ENCODE measurements around the gene FDX2.

The FDX2 gene

DNA sequence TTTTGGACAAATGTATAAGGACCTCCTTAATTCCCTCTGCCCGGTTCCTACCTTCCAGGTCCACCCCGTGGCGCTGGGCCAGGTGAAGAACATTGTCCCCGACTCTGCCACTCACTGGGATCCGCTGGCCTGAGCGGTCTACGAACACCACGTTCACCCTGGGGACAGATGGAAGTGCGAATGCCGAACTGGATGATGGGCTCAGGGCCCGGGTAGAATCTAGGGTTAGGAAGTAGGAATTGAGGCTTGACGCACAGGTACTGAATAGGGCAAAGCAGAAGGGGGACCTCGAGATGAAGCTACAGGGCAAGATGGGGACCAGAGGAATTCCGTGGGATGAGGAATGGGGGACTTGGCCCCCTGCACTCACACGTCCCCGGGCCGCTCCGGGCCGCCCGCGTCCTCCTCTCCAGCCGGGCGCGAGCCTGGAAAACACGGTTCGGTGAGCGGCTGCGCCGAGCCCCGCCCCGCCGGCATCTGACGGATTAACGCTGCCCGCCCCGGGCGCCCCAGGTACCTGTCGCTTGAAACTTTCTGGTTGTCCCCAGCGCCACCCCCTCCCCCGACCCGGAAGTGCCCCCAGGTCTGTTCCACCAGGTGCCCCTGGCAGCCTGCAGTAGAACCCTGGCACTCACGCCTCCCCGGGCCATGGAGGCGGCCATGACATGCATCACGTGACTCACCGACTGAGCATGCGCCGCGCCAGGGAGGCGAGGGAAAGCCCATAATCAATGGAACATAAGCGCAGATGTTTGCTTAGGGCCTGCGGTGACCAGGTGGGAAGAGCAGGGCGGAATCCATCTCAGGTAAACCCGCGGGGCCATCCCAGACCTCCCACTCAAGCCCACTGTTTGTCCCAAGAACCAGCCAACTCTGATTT, at the start of gene FDX2:
TSS of gene FDX2 (minus strand) at position 681 of the 880 bp plus-strand sequence. CDS start at position 662, 19 bp downstream.
- Mint-ChIP-seq H3K4me1 (peaks cover 17% of the 10 kb centered on the region), H3K27ac (peak within 1 kb of the TSS; percentile 84), H3K27me3 (no peaks in the 10 kb centered on the region), H3K36me3 (ENCODE audit: low read depth) (peaks cover 17% of the 10 kb centered on the region), H3K4me3 (peak within 1 kb of the TSS; percentile 93), H3K9me3 (no peaks in the 10 kb centered on the region)
- ATAC-seq (peak; percentile 87), DNase-seq (peak; percentile 95)

DNA sequence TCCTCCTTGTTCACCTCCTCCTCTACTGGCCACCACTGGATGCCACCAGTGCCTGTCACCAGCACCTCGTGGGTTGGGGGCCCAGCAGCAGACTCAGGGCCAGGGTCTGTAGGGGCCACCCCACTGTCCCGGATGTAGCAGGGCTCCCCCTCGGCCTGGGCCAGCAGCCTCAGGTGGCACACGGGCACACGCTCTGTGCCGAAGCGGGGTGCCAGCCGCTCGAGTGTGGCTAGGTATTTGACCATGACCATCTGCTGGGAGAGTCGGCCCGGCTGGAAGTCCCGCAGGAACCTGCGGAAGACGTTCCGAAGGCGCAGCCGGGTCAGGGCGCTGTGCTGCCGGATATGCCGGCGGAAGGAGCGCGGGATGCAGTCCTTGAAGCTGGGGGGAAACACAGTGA, 49.7 kb upstream of the FDX2 start:
- DNase-seq (no peak), ATAC-seq (no peak)
- Mint-ChIP-seq H3K27me3 (no peaks in the 10 kb centered on the region), H3K4me1 (peaks cover 9% of the 10 kb centered on the region), H3K36me3 (ENCODE audit: low read depth) (peaks cover 34% of the 10 kb centered on the region), H3K27ac (no peak overlapping the region), H3K4me3 (no peak overlapping the region), H3K9me3 (no peaks in the 10 kb centered on the region)

- Mint-ChIP-seq H3K4me1 (peaks cover 9% of the 10 kb centered on the region), H3K4me3 (no peak overlapping the region), H3K27me3 (no peaks in the 10 kb centered on the region), H3K9me3 (no peaks in the 10 kb centered on the region), H3K36me3 (ENCODE audit: low read depth) (peaks cover 33% of the 10 kb centered on the region), H3K27ac (no peak overlapping the region)
- no peak for ATAC-seq
- no peak for DNase-seq
Observed at GRCh38 chr19:10364644-10365043, 48.8 kb upstream of the FDX2 start.

GRCh38 chr19:10363789-10364281, 48.0 kb upstream of the FDX2 start:
- Mint-ChIP-seq H3K9me3 (no peaks in the 10 kb centered on the region), H3K36me3 (ENCODE audit: low read depth) (peaks cover 28% of the 10 kb centered on the region), H3K4me3 (no peak overlapping the region), H3K27me3 (no peaks in the 10 kb centered on the region), H3K27ac (no peak overlapping the region), H3K4me1 (peaks cover 7% of the 10 kb centered on the region)
- ATAC-seq (peak; percentile 29), DNase-seq (no peak)

- ATAC-seq = no peak
Observed at GRCh38 chr19:10362259-10362658, 46.4 kb upstream of the FDX2 start.

DNA sequence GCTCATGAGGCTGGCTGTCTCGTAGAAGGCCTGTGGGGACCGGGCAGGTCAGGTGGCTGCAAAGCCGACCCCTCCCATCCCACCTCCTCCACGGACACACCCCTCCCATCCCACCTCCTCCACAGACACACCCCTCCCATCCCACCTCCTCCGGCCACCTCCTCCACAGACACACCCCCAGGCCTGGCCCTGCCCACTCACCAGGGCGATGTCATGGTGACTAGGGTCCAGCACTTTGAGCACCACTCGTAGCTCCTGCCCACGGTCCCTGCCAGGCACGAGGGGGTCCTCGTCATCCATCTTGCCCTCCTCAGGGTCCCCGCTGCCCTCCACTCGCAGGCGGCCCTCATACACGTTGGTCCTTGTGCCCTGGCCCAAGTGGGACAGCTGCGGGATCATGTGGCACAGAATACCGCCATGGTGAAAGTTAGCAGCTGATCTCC, 45.8 kb upstream of the FDX2 start:
- Mint-ChIP-seq H3K4me1 (no peaks in the 10 kb centered on the region), H3K9me3 (no peaks in the 10 kb centered on the region), H3K27ac (no peak overlapping the region), H3K4me3 (no peak overlapping the region), H3K36me3 (ENCODE audit: low read depth) (peaks cover 24% of the 10 kb centered on the region), H3K27me3 (no peaks in the 10 kb centered on the region)
- DNase-seq (no peak), ATAC-seq (no peak)

More at GRCh38 chr19:10362259-10362658, 46.4 kb upstream of the FDX2 start:
- Mint-ChIP-seq H3K4me1 (no peaks in the 10 kb centered on the region), H3K27me3 (no peaks in the 10 kb centered on the region), H3K27ac (no peak overlapping the region), H3K4me3 (no peak overlapping the region), H3K36me3 (ENCODE audit: low read depth) (peaks cover 27% of the 10 kb centered on the region), H3K9me3 (no peaks in the 10 kb centered on the region)
- DNase-seq = no peak

- H3K9me3 Mint-ChIP-seq = no peaks in the 10 kb centered on the region
- H3K36me3 Mint-ChIP-seq (ENCODE audit: low read depth) = peaks cover 27% of the 10 kb centered on the region
- no peak for DNase-seq
- no peaks in the 10 kb centered on the region for H3K27me3 Mint-ChIP-seq
- H3K27ac Mint-ChIP-seq = no peak overlapping the region
- H3K4me3 Mint-ChIP-seq = no peak overlapping the region
- ATAC-seq = no peak
- no peaks in the 10 kb centered on the region for H3K4me1 Mint-ChIP-seq
Observed at GRCh38 chr19:10356431-10356830, 40.6 kb upstream of the FDX2 start.

DNA sequence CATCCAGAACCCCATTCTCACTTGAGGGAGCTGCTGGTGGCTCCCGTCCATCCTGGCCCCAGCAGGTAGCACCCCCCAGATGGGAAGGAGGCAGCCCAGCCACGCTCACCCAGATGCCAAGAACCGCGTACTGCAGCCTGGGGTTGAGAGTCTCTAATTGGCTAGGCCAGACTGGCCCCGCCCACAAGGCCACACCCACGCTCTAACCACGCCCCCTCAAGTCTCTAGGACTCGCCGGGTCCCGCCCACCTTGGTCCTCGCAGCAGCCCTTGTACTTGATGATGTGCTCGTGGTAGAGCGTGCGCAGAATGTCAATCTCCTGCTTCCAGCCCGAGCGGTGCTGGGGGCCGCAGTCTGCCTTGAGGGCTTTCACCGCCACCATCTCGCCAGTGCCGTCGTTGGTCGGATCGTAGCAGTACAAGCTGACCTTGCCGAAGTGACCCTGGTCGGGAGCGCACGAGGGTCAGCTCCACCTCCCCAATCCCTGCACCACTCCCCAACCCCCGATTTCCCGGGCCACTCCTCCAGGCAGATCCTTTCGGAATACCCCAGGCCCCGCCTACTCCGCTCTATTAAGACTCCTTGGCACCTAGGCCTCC, 38.1 kb upstream of the FDX2 start:
- ATAC-seq (peak; percentile 38), DNase-seq (peak; percentile 69)
- Mint-ChIP-seq H3K27me3 (no peaks in the 10 kb centered on the region), H3K27ac (no peak overlapping the region), H3K4me3 (no peak overlapping the region), H3K9me3 (no peaks in the 10 kb centered on the region), H3K4me1 (no peaks in the 10 kb centered on the region), H3K36me3 (ENCODE audit: low read depth) (peaks cover 25% of the 10 kb centered on the region)

DNA sequence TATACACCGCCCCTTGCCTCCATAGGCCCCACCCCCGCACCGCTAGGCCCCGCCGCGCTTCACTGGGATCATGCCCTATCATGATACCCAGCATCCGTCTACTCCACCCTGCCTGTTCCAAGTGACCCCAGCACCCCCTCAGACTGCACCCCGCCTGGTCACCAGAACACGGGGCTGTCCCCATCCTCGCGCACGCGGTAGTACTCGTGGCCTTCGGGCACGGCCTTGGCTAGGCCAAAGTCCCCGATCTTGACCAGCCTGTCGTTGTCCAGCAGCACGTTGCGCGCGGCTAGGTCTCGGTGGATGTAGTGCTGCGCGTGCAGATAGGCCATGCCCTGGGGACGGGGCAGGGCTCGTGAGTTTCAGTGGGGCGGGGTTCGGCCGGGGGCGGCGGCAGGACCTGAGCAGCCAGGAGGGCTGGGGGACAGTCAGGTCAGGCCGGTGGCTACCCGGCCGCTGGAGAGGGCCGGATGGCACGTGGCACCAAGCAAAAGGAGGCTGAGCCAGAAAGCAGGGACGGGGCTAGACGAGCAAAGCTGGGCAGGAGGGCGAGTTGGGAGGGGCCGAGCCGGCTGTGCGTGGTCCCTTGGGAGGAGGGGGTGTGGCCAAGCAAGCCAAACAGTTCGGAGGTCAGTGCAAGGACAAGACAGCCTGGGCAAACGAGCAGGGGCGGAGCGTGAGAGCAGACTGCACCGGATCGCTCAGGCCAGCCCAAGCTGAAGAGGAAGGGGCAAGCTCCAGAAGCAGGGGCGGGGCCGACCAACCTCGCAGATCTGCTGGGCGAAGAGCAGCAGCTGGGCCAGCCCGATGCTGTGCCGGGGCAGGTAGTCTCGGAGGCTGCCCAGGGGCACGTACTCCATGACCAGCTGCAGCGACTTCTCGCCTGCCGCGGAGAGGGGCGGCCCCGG, 37.2 kb upstream of the FDX2 start:
- Mint-ChIP-seq H3K27ac (no peak overlapping the region), H3K36me3 (ENCODE audit: low read depth) (peaks cover 23% of the 10 kb centered on the region), H3K9me3 (no peaks in the 10 kb centered on the region), H3K27me3 (no peaks in the 10 kb centered on the region), H3K4me3 (no peak overlapping the region), H3K4me1 (no peaks in the 10 kb centered on the region)
- DNase-seq (no peak), ATAC-seq (peak; percentile 51)

GRCh38 chr19:10346509-10346908, 30.7 kb upstream of the FDX2 start:
- no peak for DNase-seq
- Mint-ChIP-seq H3K9me3 (no peaks in the 10 kb centered on the region), H3K27ac (no peak overlapping the region), H3K4me3 (no peak overlapping the region), H3K36me3 (ENCODE audit: low read depth) (peaks cover 6% of the 10 kb centered on the region), H3K27me3 (no peaks in the 10 kb centered on the region), H3K4me1 (no peaks in the 10 kb centered on the region)
- no peak for ATAC-seq

DNA sequence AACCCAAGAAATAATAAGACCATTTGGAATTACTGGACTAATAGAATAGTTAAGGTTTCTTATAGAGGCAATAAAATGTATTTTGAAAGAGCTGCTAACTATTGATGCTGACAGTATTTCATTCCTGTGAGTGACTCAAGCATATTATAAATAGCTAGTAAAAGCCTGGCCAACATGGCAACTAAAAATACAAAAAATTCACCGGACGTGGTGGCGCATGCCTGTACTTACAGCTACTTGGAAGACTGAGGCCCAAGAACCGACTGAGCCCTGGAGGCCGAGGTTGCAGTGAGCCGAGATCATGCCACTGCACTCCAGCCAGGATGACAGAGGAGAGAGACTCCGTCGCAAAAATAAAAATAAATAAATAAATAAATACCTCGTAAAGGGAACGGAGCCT, 29.0 kb upstream of the FDX2 start:
- Mint-ChIP-seq H3K27ac (no peak overlapping the region), H3K36me3 (ENCODE audit: low read depth) (no peaks in the 10 kb centered on the region), H3K4me3 (no peak overlapping the region), H3K9me3 (no peaks in the 10 kb centered on the region), H3K27me3 (no peaks in the 10 kb centered on the region), H3K4me1 (peaks cover 10% of the 10 kb centered on the region)
- no peak for ATAC-seq
- no peak for DNase-seq

DNA sequence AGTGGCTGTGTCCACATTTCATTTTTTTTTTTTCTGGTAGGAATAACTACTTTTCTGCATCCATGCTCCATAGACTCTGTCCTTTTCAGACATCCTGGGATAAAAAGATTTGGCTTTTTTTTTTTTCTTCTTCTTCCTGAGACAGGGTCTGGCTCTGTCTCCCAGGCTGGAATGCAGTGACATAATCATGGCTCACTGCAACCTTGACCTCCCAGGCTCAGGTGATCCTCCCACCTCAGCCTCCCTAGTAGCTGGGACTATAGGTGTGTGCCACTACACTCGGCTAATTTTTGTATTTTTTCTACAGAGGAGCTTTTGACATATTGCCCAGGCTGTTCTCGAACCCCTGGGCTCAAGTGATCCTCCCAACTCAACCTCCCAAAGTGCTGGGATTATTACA, 27.7 kb upstream of the FDX2 start:
- Mint-ChIP-seq H3K9me3 (no peaks in the 10 kb centered on the region), H3K4me3 (no peak overlapping the region), H3K4me1 (peaks cover 22% of the 10 kb centered on the region), H3K36me3 (ENCODE audit: low read depth) (peaks cover under 1% of the 10 kb centered on the region), H3K27me3 (no peaks in the 10 kb centered on the region), H3K27ac (no peak overlapping the region)
- ATAC-seq (no peak), DNase-seq (no peak)

GRCh38 chr19:10339977-10340376, 24.2 kb upstream of the FDX2 start:
- Mint-ChIP-seq H3K4me3 (peak overlapping the region; percentile 91), H3K27ac (peak overlapping the region; percentile 93), H3K27me3 (no peaks in the 10 kb centered on the region), H3K9me3 (no peaks in the 10 kb centered on the region), H3K36me3 (ENCODE audit: low read depth) (peaks cover 3% of the 10 kb centered on the region), H3K4me1 (peaks cover 35% of the 10 kb centered on the region)
- ATAC-seq = no peak
- DNase-seq = no peak

DNA sequence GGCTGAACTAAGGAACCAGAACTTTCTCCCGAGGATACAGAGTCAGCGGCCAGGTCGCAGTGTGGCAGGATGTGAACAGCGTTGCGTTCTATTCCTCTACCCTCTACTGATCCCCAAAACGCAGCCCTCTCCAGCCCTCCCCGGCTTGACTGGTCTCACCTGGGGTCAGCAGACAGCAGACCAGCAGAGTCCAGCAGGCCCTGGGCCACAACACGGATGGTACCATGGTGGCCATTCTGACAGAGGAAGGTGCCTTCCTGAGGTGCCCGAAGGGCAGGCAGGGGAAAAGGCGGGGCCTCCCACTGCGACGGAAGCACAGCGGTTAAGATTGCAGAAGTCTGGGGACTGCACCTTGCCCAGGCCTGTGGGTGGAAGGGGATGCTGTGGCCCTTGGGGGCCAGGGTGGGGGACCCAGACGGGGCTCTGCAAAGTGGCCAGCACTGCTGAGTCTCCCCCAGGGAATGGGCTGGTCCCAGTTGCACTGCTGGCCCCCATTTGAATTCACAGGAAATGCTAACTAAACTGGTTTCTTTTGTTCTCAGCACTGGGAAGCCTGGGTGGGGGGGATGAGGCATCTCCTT, 23.7 kb upstream of the FDX2 start, which contains the start of gene ICAM3:
TSS of gene ICAM3 (minus strand) at position 245 of the 581 bp plus-strand sequence. CDS start at position 235, 10 bp downstream.
- ATAC-seq (peak; percentile 94), DNase-seq (peak; percentile 81)
- Mint-ChIP-seq H3K27me3 (no peaks in the 10 kb centered on the region), H3K4me3 (peak within 1 kb of the TSS; percentile 91), H3K27ac (peak within 1 kb of the TSS; percentile 93), H3K36me3 (ENCODE audit: low read depth) (peaks cover 3% of the 10 kb centered on the region), H3K4me1 (peaks cover 39% of the 10 kb centered on the region), H3K9me3 (no peaks in the 10 kb centered on the region)

Data from activated naive CD8-positive, alpha-beta T cell treated with anti-CD3 and anti-CD28 coated beads, Interleukin-2, amount 50 U/mL, for 24 hours (primary cell).